Kidney epithelial cell (primary cell): ENCODE results near the gene PLEKHA8. TPM values are rescaled to one million over a fixed set of nuclear protein-coding genes. Genes with fewer than 3 reads are reported as not detected.

ENCODE experiments used
- DNase-seq: peaks from one replicate; pipeline ENCODE4 v3.0.0-alpha.2; 2010; ENCODE audit warnings: low read depth
- H3K27me3 ChIP-seq: 2 replicates; pipeline ENCODE4 v1.6.0; 2011; ENCODE audit warnings: low read length; ENCODE audit not compliant: control insufficient read depth, insufficient read depth
- H3K36me3 ChIP-seq: 2 replicates; pipeline ENCODE4 v1.5.1; 2011; ENCODE audit warnings: low read length; ENCODE audit not compliant: control insufficient read depth, insufficient read depth
- H3K4me3 ChIP-seq: 2 replicates; pipeline ENCODE4 v1.5.1; 2011; ENCODE audit warnings: low read depth, mild to moderate bottlenecking, control low read depth, low read length
- total RNA-seq: library from RNA; depleted of rRNA; stranded (reverse); fragments of >200 nt; gene quantifications from 2 replicates; pipeline ENCODE4 v1.2.3, GENCODE V29; 2015
- TF ChIP-seq, protein P1 (sequence below): IDR thresholded peaks from 2 replicates; pipeline ENCODE4 v1.5.1; 2011; ENCODE audit warnings: mild to moderate bottlenecking, moderate library complexity, low read length, control low read depth, inconsistent platforms; ENCODE audit not compliant: insufficient read depth, poor library complexity, severe bottlenecking

Gene PLEKHA8
- total RNA-seq, 1 donor from 2014 or later: 22.7 TPM

DNA sequence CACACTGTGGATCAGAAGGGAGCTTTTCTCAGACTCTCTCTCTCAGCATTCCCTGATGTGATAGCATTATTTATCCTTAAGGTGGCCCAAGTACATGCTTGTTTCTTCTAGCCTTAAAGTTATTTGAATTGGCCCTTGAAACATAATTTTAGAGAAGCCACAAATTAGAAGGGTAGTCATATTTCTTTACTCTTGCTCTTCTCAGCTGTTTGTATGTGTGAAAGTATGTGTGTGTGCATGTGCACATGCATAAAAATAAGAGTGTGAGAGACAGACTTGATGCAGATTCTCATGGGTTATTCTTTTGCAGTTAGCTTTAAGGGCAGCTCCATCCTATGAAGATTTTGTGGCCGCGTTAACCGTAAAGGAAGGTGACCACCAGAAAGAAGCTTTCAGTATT is 50.1 kb downstream of the PLEKHA8 start:
- no peaks in the 10 kb centered on the region for H3K27me3 ChIP-seq
- no peaks in the 10 kb centered on the region for H3K36me3 ChIP-seq
- no peak for DNase-seq
- TF ChIP-seq, protein P1, sequence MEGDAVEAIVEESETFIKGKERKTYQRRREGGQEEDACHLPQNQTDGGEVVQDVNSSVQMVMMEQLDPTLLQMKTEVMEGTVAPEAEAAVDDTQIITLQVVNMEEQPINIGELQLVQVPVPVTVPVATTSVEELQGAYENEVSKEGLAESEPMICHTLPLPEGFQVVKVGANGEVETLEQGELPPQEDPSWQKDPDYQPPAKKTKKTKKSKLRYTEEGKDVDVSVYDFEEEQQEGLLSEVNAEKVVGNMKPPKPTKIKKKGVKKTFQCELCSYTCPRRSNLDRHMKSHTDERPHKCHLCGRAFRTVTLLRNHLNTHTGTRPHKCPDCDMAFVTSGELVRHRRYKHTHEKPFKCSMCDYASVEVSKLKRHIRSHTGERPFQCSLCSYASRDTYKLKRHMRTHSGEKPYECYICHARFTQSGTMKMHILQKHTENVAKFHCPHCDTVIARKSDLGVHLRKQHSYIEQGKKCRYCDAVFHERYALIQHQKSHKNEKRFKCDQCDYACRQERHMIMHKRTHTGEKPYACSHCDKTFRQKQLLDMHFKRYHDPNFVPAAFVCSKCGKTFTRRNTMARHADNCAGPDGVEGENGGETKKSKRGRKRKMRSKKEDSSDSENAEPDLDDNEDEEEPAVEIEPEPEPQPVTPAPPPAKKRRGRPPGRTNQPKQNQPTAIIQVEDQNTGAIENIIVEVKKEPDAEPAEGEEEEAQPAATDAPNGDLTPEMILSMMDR: no peak
- no peak overlapping the region for H3K4me3 ChIP-seq

DNA sequence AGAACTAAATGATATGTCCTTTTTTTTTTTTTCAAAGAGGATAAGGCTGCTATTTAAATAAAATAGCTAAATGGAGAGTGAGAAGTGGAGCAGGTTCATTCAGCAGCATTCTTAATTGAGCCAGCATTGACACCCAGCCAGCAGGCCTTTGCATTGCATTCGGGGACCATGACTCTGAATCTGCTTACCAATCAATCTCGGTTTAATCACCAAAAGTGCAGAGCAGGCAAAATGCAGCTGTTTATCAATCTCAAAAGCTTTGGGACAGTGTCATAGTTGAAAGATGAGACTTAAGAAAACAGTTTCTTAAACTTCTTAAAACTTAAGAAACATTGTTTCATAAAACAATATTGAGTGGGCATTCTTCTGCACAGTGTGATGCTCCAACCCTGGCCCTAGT is 51.7 kb downstream of the PLEKHA8 start:
- no peak overlapping the region for H3K4me3 ChIP-seq
- no peak for DNase-seq
- H3K36me3 ChIP-seq: no peaks in the 10 kb centered on the region
- TF ChIP-seq, protein P1: no peak
- no peaks in the 10 kb centered on the region for H3K27me3 ChIP-seq

DNA sequence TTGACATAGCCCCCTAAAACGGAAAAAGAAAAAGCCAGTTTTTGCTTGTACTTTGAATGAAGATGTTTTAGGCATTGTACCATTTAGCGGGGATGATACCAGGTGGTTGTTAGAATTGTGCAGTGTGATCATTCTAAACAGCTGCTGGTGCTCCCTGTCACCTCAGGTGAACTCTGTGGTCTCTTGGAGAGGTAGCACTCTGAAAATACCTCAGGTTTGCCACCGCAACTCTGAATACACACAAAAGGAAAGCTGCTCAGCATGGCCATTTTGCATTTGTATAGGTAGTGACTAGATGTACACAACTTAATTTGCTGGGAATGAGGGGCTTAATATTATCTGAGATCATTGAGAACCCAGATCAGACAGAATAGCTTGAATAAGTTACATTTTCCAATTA is 52.6 kb downstream of the PLEKHA8 start:
- DNase-seq: no peak
- H3K27me3 ChIP-seq: no peaks in the 10 kb centered on the region
- H3K4me3 ChIP-seq: no peak overlapping the region
- no peaks in the 10 kb centered on the region for H3K36me3 ChIP-seq
- TF ChIP-seq, protein P1: no peak

DNA sequence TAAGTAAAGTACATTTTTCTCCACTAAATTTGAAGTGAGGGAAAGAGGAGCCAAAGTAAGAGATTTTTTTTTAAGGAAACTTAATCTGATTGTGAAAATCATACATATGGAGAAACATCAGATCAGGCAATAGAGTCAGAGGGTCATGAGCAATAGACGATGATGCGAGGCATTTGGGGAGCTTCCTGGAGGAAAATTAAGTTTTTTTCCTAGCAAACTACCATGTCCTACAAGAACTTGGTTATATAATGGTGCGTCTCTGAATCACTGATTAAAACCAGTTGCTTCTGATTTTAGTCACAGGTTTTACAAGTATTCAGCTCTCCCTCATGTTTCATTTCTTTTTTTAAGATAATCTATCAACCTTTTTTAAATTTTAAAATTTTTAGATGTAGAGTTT is 54.5 kb downstream of the PLEKHA8 start:
- Histone ChIP-seq H3K4me3 (no peak overlapping the region), H3K36me3 (no peaks in the 10 kb centered on the region), H3K27me3 (no peaks in the 10 kb centered on the region)
- DNase-seq: no peak
- TF ChIP-seq, protein P1: no peak

DNA sequence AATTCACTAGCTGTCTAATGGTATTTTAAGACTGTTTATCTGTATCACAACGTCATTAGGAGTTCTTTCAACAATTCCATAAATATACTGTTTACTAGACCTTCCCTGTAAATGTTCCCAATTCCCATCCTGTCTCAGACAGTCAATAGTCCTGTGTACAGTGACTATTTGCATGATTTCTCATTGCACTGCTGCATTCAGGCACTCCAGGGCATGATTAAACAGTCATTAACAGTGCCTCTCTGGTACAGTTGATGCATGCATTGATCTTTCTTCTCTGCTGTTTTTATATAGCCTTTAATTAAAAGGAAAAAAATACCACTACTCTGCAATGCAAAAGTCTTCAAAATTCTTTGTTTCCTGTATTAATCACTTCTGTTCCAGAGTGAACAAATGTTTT is 55.1 kb downstream of the PLEKHA8 start:
- no peak for DNase-seq
- TF ChIP-seq, protein P1: no peak
- H3K27me3 ChIP-seq: no peaks in the 10 kb centered on the region
- H3K4me3 ChIP-seq: no peak overlapping the region
- no peaks in the 10 kb centered on the region for H3K36me3 ChIP-seq

DNA sequence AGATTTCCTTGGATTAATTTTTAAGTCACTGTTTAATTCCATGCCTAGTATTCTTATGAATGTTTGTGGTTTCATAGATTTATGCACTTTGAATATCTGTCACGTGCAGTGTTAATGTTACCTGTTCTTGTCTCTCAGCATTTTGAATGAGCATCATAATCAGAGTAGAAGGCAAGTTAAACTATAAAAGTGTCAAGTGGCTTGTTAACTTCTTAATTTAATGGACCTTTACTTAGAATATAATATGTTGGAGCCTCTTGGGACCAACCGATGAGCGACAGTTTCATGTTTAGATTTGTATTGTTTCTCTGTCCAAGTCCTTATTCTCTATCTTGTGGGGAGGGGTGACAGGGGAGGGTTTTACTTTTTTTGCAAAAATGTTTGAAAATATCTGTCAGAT is 56.0 kb downstream of the PLEKHA8 start:
- Histone ChIP-seq H3K27me3 (no peaks in the 10 kb centered on the region), H3K4me3 (no peak overlapping the region), H3K36me3 (no peaks in the 10 kb centered on the region)
- TF ChIP-seq, protein P1: no peak
- no peak for DNase-seq
